Natural killer cell (primary cell): ENCODE data around the gene RFX2. TPM values are rescaled to one million over a fixed set of nuclear protein-coding genes. Genes with fewer than 3 reads are reported as not detected.

Experiments
- ATAC-seq, 3 donors: fragments of 150-1000 bp in 2 of 3; fragments of 200-7000 bp in 1 of 3; cut with Tn5 transposase; 1 replicate in 1 of 3; 2 replicates in 2 of 3; pipeline ENCODE4 v1.10.0; 2021; ENCODE audit warnings: mild to moderate bottlenecking in 2 of 3, moderate library complexity in 2 of 3
- DNase-seq, 2 donors: peaks; one replicate each; pipeline versions ENCODE4 v3.0.0 to v3.0.0-alpha.2; 2013 to 2021; ENCODE audit warnings: mixed read lengths in 1 of 2
- H3K27ac ChIP-seq: one replicate; pipeline ENCODE4 v1.5.1; 2013; ENCODE audit warnings: mild to moderate bottlenecking, low read length
- H3K27me3 ChIP-seq: one replicate; pipeline ENCODE4 v1.6.1; 2013; ENCODE audit warnings: low read length; ENCODE audit not compliant: control insufficient read depth, insufficient read depth
- H3K36me3 ChIP-seq: one replicate; pipeline ENCODE4 v1.6.1; 2013; ENCODE audit warnings: low read length; ENCODE audit not compliant: control insufficient read depth, insufficient read depth
- H3K4me1 ChIP-seq: one replicate; pipeline ENCODE4 v1.6.1; 2013; ENCODE audit warnings: low read length; ENCODE audit not compliant: control insufficient read depth, insufficient read depth
- H3K4me3 ChIP-seq: one replicate; pipeline ENCODE4 v1.5.1; 2013; ENCODE audit warnings: low read length
- H3K9me3 ChIP-seq: one replicate; pipeline ENCODE4 v1.6.1; 2013; ENCODE audit warnings: low read length; ENCODE audit not compliant: control insufficient read depth, insufficient read depth
- H3K27ac Mint-ChIP-seq, 2 donors: one replicate each; pipeline ENCODE4 v1.8.0; 2022; ENCODE audit warnings: mild to moderate bottlenecking in 2 of 2, mixed read lengths in 2 of 2, moderate library complexity in 1 of 2
- H3K27me3 Mint-ChIP-seq, 2 donors: one replicate each; pipeline ENCODE4 v1.8.0; 2022; ENCODE audit warnings: low read depth in 2 of 2, mixed read lengths in 2 of 2
- H3K36me3 Mint-ChIP-seq: one replicate; pipeline ENCODE4 v1.8.0; 2022; ENCODE audit warnings: mixed read lengths
- H3K4me1 Mint-ChIP-seq, 2 donors: one replicate each; pipeline ENCODE4 v1.8.0; 2022; ENCODE audit warnings: mixed read lengths in 2 of 2
- H3K4me3 Mint-ChIP-seq: one replicate; pipeline ENCODE4 v1.8.0; 2022; ENCODE audit warnings: mild to moderate bottlenecking, moderate library complexity, mixed read lengths
- H3K9me3 Mint-ChIP-seq, 2 donors: one replicate each; pipeline ENCODE4 v1.8.0; 2022; ENCODE audit warnings: mixed read lengths in 2 of 2
- WGBS: methylation state at CpG from one replicate; pipeline ENCODE4 v1.1.7; 2013; ENCODE audit warnings: missing lambda C conversion rate; ENCODE audit not compliant: insufficient coverage; 5-methylcytosine and 5-hydroxymethylcytosine counted together
- intact Hi-C: fragments of 100-400 bp; cut with micrococcal nuclease; formaldehyde crosslinking; loops from one replicate; pipeline ENCODE4 v1.14.2; 2022
- total RNA-seq, 4 donors: library from RNA; stranded (reverse); fragments of 120-200 nt in 1 of 4; gene quantifications; one replicate each; pipeline versions ENCODE4 v1.2.3 to v1.2.4, GENCODE V29; 2013 to 2022
- TF ChIP-seq, protein P1 (sequence below): fragments of 200-600 bp; IDR thresholded peaks from one replicate; pipeline ENCODE4 v1.8.0; 2022; ENCODE audit warnings: antibody characterized with exemption

Gene RFX2
- total RNA-seq, 3 donors from 2014 or later (not counting 1 experiment from before 2014, with no cell fraction given) = 2.4 to 4.6 (median 4.1) TPM

DNA sequence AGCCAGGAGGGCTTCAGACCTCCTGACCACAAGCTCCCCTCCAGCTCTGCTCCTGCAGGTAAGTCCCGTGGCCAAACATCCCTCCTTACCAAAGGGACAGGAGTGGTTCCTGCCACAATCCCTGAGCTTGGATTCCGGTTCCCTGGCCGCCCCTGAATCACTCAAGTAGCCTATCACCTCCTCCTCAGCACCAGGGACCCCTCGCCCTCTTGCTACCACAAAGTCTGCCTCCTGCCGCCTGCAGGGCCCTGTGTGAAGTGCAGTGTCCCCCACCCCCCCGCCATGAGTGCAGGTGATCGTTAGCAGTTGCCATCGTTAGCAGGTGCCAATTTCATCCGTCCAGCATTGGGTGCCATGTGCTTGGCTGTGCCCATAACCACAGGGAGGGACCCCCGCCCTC lies 91.5 kb downstream of the RFX2 start:
- no peaks in the 10 kb centered on the region for H3K27me3 ChIP-seq
- DNase-seq (peak in 1 of 2 donors; percentile 23), ATAC-seq (no peak)
- intact Hi-C loops = no loop called here
- Mint-ChIP-seq H3K27ac (no peak overlapping the region), H3K4me1 (no peaks in the 10 kb centered on the region), H3K36me3 (no peaks in the 10 kb centered on the region), H3K27me3 (peaks cover 0 to 3% of the 10 kb centered on the region in 2 donors), H3K4me3 (no peak overlapping the region), H3K9me3 (no peaks in the 10 kb centered on the region)
- H3K36me3 ChIP-seq = no peaks in the 10 kb centered on the region
- no peaks in the 10 kb centered on the region for H3K4me1 ChIP-seq
- TF ChIP-seq, protein P1, sequence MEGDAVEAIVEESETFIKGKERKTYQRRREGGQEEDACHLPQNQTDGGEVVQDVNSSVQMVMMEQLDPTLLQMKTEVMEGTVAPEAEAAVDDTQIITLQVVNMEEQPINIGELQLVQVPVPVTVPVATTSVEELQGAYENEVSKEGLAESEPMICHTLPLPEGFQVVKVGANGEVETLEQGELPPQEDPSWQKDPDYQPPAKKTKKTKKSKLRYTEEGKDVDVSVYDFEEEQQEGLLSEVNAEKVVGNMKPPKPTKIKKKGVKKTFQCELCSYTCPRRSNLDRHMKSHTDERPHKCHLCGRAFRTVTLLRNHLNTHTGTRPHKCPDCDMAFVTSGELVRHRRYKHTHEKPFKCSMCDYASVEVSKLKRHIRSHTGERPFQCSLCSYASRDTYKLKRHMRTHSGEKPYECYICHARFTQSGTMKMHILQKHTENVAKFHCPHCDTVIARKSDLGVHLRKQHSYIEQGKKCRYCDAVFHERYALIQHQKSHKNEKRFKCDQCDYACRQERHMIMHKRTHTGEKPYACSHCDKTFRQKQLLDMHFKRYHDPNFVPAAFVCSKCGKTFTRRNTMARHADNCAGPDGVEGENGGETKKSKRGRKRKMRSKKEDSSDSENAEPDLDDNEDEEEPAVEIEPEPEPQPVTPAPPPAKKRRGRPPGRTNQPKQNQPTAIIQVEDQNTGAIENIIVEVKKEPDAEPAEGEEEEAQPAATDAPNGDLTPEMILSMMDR = no peak
- H3K27ac ChIP-seq = no peak overlapping the region
- H3K4me3 ChIP-seq = no peak overlapping the region
- WGBS = 80% methylated on average over 10 of the region's 10 CpGs
- H3K9me3 ChIP-seq = no peaks in the 10 kb centered on the region

DNA sequence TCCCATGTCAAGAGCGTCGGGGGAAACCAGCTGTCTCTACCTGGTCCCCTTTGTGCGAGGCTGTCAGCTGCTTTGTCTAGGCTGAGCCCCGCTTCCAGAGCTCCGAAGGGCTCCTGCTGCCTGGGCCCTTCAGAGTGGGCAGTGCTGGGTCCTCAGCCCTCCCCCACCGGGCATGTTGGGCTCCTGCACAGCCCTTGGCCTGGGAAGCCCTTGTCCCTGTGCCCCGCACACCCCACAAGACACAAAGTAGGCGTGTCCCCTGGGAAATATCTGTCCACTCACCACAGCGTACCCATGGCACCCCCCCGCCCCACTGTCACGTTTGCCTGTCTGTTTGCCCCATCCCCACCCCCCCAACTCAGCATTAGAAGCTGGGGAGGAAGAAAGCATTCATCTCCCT lies 92.7 kb downstream of the RFX2 start:
- 97% methylated on average over 8 of the region's 11 CpGs for WGBS
- Histone ChIP-seq H3K36me3 (no peaks in the 10 kb centered on the region), H3K4me3 (no peak overlapping the region), H3K9me3 (no peaks in the 10 kb centered on the region), H3K27ac (no peak overlapping the region), H3K4me1 (no peaks in the 10 kb centered on the region), H3K27me3 (no peaks in the 10 kb centered on the region)
- no peak for ATAC-seq
- peaks cover 0 to 3% of the 10 kb centered on the region in 2 donors for H3K27me3 Mint-ChIP-seq
- no peaks in the 10 kb centered on the region for H3K9me3 Mint-ChIP-seq
- no peak overlapping the region for H3K27ac Mint-ChIP-seq
- TF ChIP-seq, protein P1 = no peak
- DNase-seq = no peak
- no peaks in the 10 kb centered on the region for H3K4me1 Mint-ChIP-seq
- intact Hi-C loops = no loop called here
- H3K36me3 Mint-ChIP-seq = no peaks in the 10 kb centered on the region
- no peak overlapping the region for H3K4me3 Mint-ChIP-seq

DNA sequence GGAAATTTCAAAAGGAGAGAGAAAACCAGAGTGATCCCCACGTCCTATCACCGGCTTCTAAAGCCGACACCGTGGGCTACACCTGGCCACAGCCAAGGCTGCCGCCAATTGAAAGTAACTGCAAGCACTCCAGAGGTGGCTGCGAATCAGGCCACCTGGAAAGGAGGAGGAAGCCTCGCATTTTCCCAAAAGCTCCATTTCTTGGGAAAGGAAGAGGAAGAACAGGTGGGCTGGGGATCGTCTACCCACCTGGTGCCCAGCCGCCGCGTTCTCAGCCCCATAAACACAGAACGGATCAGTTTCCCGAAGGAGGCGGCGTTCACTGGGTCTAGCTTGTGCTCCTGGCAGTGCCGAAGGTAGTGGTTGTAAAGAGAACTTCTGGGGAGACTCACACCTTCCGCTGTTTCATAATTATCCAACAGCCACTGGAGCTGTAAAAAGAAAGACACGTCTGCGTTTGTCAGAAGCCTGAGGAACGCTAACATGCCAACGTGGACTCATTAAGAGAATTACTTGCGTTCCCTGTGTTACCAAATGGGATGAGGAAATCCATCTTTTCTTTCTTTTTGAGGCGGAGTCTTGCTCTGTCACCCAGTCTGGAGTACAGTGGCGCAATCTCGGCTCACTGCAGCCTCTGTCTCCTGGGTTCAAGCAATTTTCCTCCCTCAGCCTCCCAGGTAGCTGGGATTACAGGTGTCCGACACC lies 94.3 kb downstream of the RFX2 start:
- H3K27ac Mint-ChIP-seq = no peak overlapping the region
- intact Hi-C loops = no loop called here
- H3K9me3 ChIP-seq = no peaks in the 10 kb centered on the region
- no peaks in the 10 kb centered on the region for H3K4me1 ChIP-seq
- no peak for DNase-seq
- H3K36me3 ChIP-seq = no peaks in the 10 kb centered on the region
- TF ChIP-seq, protein P1 = no peak
- no peaks in the 10 kb centered on the region for H3K27me3 Mint-ChIP-seq
- WGBS = 97% methylated on average over 26 of the region's 26 CpGs
- no peaks in the 10 kb centered on the region for H3K27me3 ChIP-seq
- no peak overlapping the region for H3K27ac ChIP-seq
- H3K4me1 Mint-ChIP-seq = no peaks in the 10 kb centered on the region
- no peak overlapping the region for H3K4me3 ChIP-seq
- H3K4me3 Mint-ChIP-seq = no peak overlapping the region
- H3K36me3 Mint-ChIP-seq = no peaks in the 10 kb centered on the region
- no peak for ATAC-seq
- H3K9me3 Mint-ChIP-seq = no peaks in the 10 kb centered on the region
